Trophoblast cell (in vitro differentiated cells and primary cell): ENCODE results near the gene LCE1A.

Source experiments
- DNase-seq, 2 donors: peaks; one replicate each; pipeline ENCODE4 v3.0.0-alpha.2; 2016
- H2AFZ ChIP-seq: 2 replicates; pipeline ENCODE4 v1.6.1; 2013; ENCODE audit warnings: low read length, moderate library complexity, mild to moderate bottlenecking; ENCODE audit not compliant: insufficient read depth, poor library complexity
- H2AK5ac ChIP-seq: 2 replicates; pipeline ENCODE4 v1.6.1; 2013; ENCODE audit warnings: mild to moderate bottlenecking, low read length
- H2BK120ac ChIP-seq: 2 replicates; pipeline ENCODE4 v1.6.1; 2013; ENCODE audit warnings: low read length, mild to moderate bottlenecking, moderate library complexity; ENCODE audit not compliant: insufficient read depth, poor library complexity
- H2BK12ac ChIP-seq: 2 replicates; pipeline ENCODE4 v1.6.1; 2013; ENCODE audit warnings: mild to moderate bottlenecking, low read length, moderate library complexity
- H2BK5ac ChIP-seq: 2 replicates; pipeline ENCODE4 v1.6.1; 2013; ENCODE audit warnings: low read length, low read depth, moderate library complexity, mild to moderate bottlenecking; ENCODE audit not compliant: poor library complexity
- H3K14ac ChIP-seq: 2 replicates; pipeline ENCODE4 v1.6.1; 2013; ENCODE audit warnings: mild to moderate bottlenecking, low read length
- H3K18ac ChIP-seq: 2 replicates; pipeline ENCODE4 v1.6.1; 2013; ENCODE audit warnings: mild to moderate bottlenecking, low read length
- H3K23ac ChIP-seq: 2 replicates; pipeline ENCODE4 v1.6.1; 2013; ENCODE audit warnings: low read length
- H3K27ac ChIP-seq: 2 replicates; pipeline ENCODE4 v1.5.1; 2013; ENCODE audit warnings: low read depth, mild to moderate bottlenecking, inconsistent platforms, low read length, moderate library complexity
- H3K27me3 ChIP-seq: 2 replicates; pipeline ENCODE4 v1.6.1; 2013; ENCODE audit warnings: inconsistent platforms, mild to moderate bottlenecking, low read length, moderate library complexity; ENCODE audit not compliant: insufficient read depth
- H3K36me3 ChIP-seq, 2 experiments: 1 replicate in 1 of 2; 2 replicates in 1 of 2; pipeline ENCODE4 v1.6.1; 2013; ENCODE audit warnings: low read length in 2 of 2, mild to moderate bottlenecking in 2 of 2, moderate library complexity in 1 of 2; ENCODE audit not compliant: insufficient read depth in 2 of 2, control insufficient read depth in 1 of 2
- H3K4ac ChIP-seq: 2 replicates; pipeline ENCODE4 v1.6.1; 2013; ENCODE audit warnings: low read depth, mild to moderate bottlenecking, low read length, moderate library complexity
- H3K4me1 ChIP-seq, 2 experiments: 1 replicate in 1 of 2; 2 replicates in 1 of 2; pipeline ENCODE4 v1.6.1; 2013; ENCODE audit warnings: low read length in 2 of 2, mild to moderate bottlenecking in 2 of 2, moderate library complexity in 1 of 2; ENCODE audit not compliant: insufficient read depth in 2 of 2, control insufficient read depth in 1 of 2
- H3K4me2 ChIP-seq: 2 replicates; pipeline ENCODE4 v1.6.1; 2013; ENCODE audit warnings: inconsistent platforms, mild to moderate bottlenecking, low read length, moderate library complexity
- H3K4me3 ChIP-seq: 2 replicates; pipeline ENCODE4 v1.5.1; 2013; ENCODE audit warnings: mild to moderate bottlenecking, low read depth, low read length, inconsistent platforms
- H3K79me1 ChIP-seq: one replicate; pipeline ENCODE4 v1.6.1; 2013; ENCODE audit warnings: low read length
- H3K79me2 ChIP-seq: 2 replicates; pipeline ENCODE4 v1.6.1; 2013; ENCODE audit warnings: low read length, mild to moderate bottlenecking; ENCODE audit not compliant: control insufficient read depth, insufficient read depth, poor library complexity
- H3K9ac ChIP-seq: 2 replicates; pipeline ENCODE4 v1.6.1; 2013; ENCODE audit warnings: mild to moderate bottlenecking, low read length
- H3K9me3 ChIP-seq: 2 replicates; pipeline ENCODE4 v1.6.1; 2013; ENCODE audit warnings: low read depth, mild to moderate bottlenecking, control low read depth, inconsistent platforms, low read length; ENCODE audit not compliant: insufficient read depth
- H4K12ac ChIP-seq: 2 replicates; pipeline ENCODE4 v1.6.1; 2013; ENCODE audit warnings: low read depth, mild to moderate bottlenecking, low read length, moderate library complexity
- H4K8ac ChIP-seq: 2 replicates; pipeline ENCODE4 v1.6.1; 2013; ENCODE audit warnings: low read depth, mild to moderate bottlenecking, low read length, moderate library complexity
- H4K91ac ChIP-seq: one replicate; pipeline ENCODE4 v1.6.1; 2013; ENCODE audit warnings: low read depth, mild to moderate bottlenecking, low read length, moderate library complexity
- WGBS: extraction: QIAGEN DNeasy Blood & Tissue Kit; methylation state at CpG from one replicate; pipeline ENCODE4 v1.1.7; 2013; ENCODE audit warnings: missing lambda C conversion rate; ENCODE audit not compliant: insufficient read length, insufficient coverage; ENCODE audit errors: extremely low coverage; 5-methylcytosine and 5-hydroxymethylcytosine counted together

LCE1A gene

DNA sequence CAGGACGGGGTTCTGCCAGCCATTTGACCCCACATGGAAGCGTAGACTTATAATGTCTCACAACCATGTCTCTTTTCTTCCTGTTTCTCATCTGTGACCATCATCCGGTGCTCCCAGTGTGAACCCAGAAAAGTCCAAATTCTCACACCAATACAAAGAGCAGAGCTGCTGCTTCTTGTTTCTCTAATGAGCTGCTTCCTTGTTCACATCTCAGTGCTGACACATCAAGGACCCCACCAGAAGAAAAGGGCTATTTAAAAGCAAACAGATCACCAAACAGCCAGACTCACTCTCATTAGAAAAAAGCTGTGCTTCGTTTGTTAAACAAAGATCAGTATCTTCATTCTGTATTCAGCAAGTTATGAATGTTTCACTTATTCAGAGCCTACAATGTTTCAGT, 31.6 kb upstream of the LCE1A start:
- DNase-seq = no peak
- no peak overlapping the region for H4K8ac ChIP-seq
- H2AK5ac ChIP-seq = no peak overlapping the region
- no peaks in the 10 kb centered on the region for H3K79me2 ChIP-seq
- peaks cover 11% of the 10 kb centered on the region for H3K9me3 ChIP-seq
- no peak overlapping the region for H2AFZ ChIP-seq
- H3K4me2 ChIP-seq = no peak overlapping the region
- no peak overlapping the region for H3K23ac ChIP-seq
- H4K91ac ChIP-seq = no peak overlapping the region
- no peaks in the 10 kb centered on the region for H3K4me1 ChIP-seq
- no peak overlapping the region for H2BK12ac ChIP-seq
- no peak overlapping the region for H3K9ac ChIP-seq
- no peaks in the 10 kb centered on the region for H3K36me3 ChIP-seq
- no peaks in the 10 kb centered on the region for H3K27me3 ChIP-seq
- no peak overlapping the region for H3K4ac ChIP-seq
- H3K18ac ChIP-seq = no peak overlapping the region
- H4K12ac ChIP-seq = no peak overlapping the region
- no peak overlapping the region for H3K27ac ChIP-seq
- no peak overlapping the region for H3K14ac ChIP-seq
- H2BK120ac ChIP-seq = no peak overlapping the region
- H3K79me1 ChIP-seq = no peaks in the 10 kb centered on the region
- no CpG with 5 or more reads among the region's 4 CpGs for WGBS
- no peak overlapping the region for H3K4me3 ChIP-seq
- H2BK5ac ChIP-seq = no peak overlapping the region

- no peak within 1 kb of the TSS for H3K27ac ChIP-seq
- WGBS = no CpG with 5 or more reads among the region's 3 CpGs
- DNase-seq = no peak
- no peak within 1 kb of the TSS for H3K23ac ChIP-seq
- H4K12ac ChIP-seq = no peak within 1 kb of the TSS
- H2BK120ac ChIP-seq = no peak within 1 kb of the TSS
- H2BK12ac ChIP-seq = no peak within 1 kb of the TSS
- H3K4me3 ChIP-seq = no peak within 1 kb of the TSS
- H4K91ac ChIP-seq = no peak within 1 kb of the TSS
- H3K18ac ChIP-seq = no peak within 1 kb of the TSS
- H3K79me2 ChIP-seq = no peaks in the 10 kb centered on the region
- H3K4me2 ChIP-seq = no peak within 1 kb of the TSS
- no peak within 1 kb of the TSS for H3K4ac ChIP-seq
- H3K27me3 ChIP-seq = no peaks in the 10 kb centered on the region
- no peak within 1 kb of the TSS for H2AK5ac ChIP-seq
- no peak within 1 kb of the TSS for H3K14ac ChIP-seq
- H3K36me3 ChIP-seq = no peaks in the 10 kb centered on the region
- H2AFZ ChIP-seq = no peak within 1 kb of the TSS
- no peak within 1 kb of the TSS for H2BK5ac ChIP-seq
- no peaks in the 10 kb centered on the region for H3K79me1 ChIP-seq
- no peaks in the 10 kb centered on the region for H3K4me1 ChIP-seq
- no peak within 1 kb of the TSS for H4K8ac ChIP-seq
- peaks cover 12% of the 10 kb centered on the region for H3K9me3 ChIP-seq
- H3K9ac ChIP-seq = no peak within 1 kb of the TSS
These were observed 30.9 kb upstream of the LCE1A start, which contains the start of gene LCE1D for GRCh38 chr1:152796421-152796820. LCE1D (plus strand) TSS chr1:152796721; CDS start chr1:152797795, 1,074 bp downstream.

GRCh38 chr1:152801333-152801732, 25.9 kb upstream of the LCE1A start:
- Histone ChIP-seq H2BK12ac (no peak overlapping the region), H3K18ac (no peak overlapping the region)

DNA sequence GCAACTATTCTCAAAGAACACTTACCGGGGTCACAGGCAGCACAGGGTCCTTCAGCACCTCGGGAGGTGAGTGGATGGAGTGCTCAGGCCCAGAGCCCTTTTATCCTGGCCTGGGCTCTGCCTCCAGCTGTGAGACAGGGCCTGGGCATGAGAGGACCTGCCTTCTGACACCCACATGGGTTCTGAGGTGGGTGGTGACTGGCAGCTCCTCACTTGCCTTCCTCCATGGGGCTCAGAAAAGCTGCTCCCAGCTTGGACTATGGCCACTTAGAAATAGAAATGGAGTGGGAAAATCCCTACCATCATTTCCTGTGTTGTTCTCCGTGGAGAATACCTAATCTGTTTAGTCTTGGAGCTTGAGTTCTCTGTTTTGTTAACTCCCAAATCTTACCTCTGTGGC, 20.7 kb upstream of the LCE1A start, which contains the start of gene LCE1C:
Gene LCE1C, minus strand, starts transcription at position 76 of the 400 bp plus-strand sequence. CDS start 1,173 bp downstream, outside the sequence.
- no peak within 1 kb of the TSS for H3K14ac ChIP-seq
- H3K18ac ChIP-seq = no peak within 1 kb of the TSS
- no peak within 1 kb of the TSS for H2BK12ac ChIP-seq
- H3K9ac ChIP-seq = peak within 1 kb of the TSS; percentile 18
- H4K8ac ChIP-seq = no peak within 1 kb of the TSS
- DNase-seq = no peak
- H3K27ac ChIP-seq = no peak within 1 kb of the TSS
- H3K36me3 ChIP-seq = no peaks in the 10 kb centered on the region
- H2AK5ac ChIP-seq = no peak within 1 kb of the TSS
- H3K4me1 ChIP-seq = no peaks in the 10 kb centered on the region
- no peaks in the 10 kb centered on the region for H3K79me1 ChIP-seq
- H3K9me3 ChIP-seq = peaks cover 23% of the 10 kb centered on the region
- no peak within 1 kb of the TSS for H2AFZ ChIP-seq
- H2BK5ac ChIP-seq = no peak within 1 kb of the TSS
- no peak within 1 kb of the TSS for H2BK120ac ChIP-seq
- H3K27me3 ChIP-seq = no peaks in the 10 kb centered on the region
- no peak within 1 kb of the TSS for H4K12ac ChIP-seq
- no peak within 1 kb of the TSS for H4K91ac ChIP-seq
- no peak within 1 kb of the TSS for H3K23ac ChIP-seq
- H3K4me3 ChIP-seq = no peak within 1 kb of the TSS
- no CpG with 5 or more reads among the region's 3 CpGs for WGBS
- no peaks in the 10 kb centered on the region for H3K79me2 ChIP-seq
- no peak within 1 kb of the TSS for H3K4me2 ChIP-seq
- H3K4ac ChIP-seq = no peak within 1 kb of the TSS

More at GRCh38 chr1:152801333-152801732, 25.9 kb upstream of the LCE1A start:
- Histone ChIP-seq H3K27me3 (no peaks in the 10 kb centered on the region), H3K23ac (no peak overlapping the region), H3K79me2 (no peaks in the 10 kb centered on the region), H3K14ac (no peak overlapping the region), H3K79me1 (no peaks in the 10 kb centered on the region), H3K9me3 (peaks cover 23% of the 10 kb centered on the region), H3K4me1 (no peaks in the 10 kb centered on the region), H3K4me3 (no peak overlapping the region), H2BK5ac (no peak overlapping the region), H4K12ac (no peak overlapping the region), H4K91ac (no peak overlapping the region), H2BK120ac (no peak overlapping the region), H2AK5ac (no peak overlapping the region), H3K27ac (no peak overlapping the region), H3K9ac (no peak overlapping the region), H3K36me3 (no peaks in the 10 kb centered on the region), H4K8ac (no peak overlapping the region), H3K4ac (no peak overlapping the region), H3K4me2 (no peak overlapping the region), H2AFZ (no peak overlapping the region)
- no peak for DNase-seq
- no CpG with 5 or more reads among the region's 1 CpG for WGBS
